ENCODE measurements around the gene COQ4.

Gene COQ4

GRCh38 chr9:128340691-128341434 is 18.2 kb downstream of the COQ4 start:
- DNase-seq (ENCODE audit: low read depth in 2 of 2) = no peak

GRCh38 chr9:128341435-128341849 is 18.8 kb downstream of the COQ4 start:
- peak in 1 of 2 donors; percentile 26 for DNase-seq (ENCODE audit: low read depth in 2 of 2)

- DNase-seq (ENCODE audit: low read depth in 2 of 2) = no peak
Measured at GRCh38 chr9:128342971-128343680, 20.5 kb downstream of the COQ4 start.

- no peak for DNase-seq (ENCODE audit: low read depth in 2 of 2)
Measured at GRCh38 chr9:128343855-128344254, 21.2 kb downstream of the COQ4 start.

- DNase-seq (ENCODE audit: low read depth in 2 of 2) = no peak
Measured at GRCh38 chr9:128344931-128345605, 22.4 kb downstream of the COQ4 start.

GRCh38 chr9:128349125-128349524 is 26.5 kb downstream of the COQ4 start:
- DNase-seq (ENCODE audit: low read depth in 2 of 2) = no peak

- DNase-seq (ENCODE audit: low read depth in 2 of 2) = no peak
Measured at GRCh38 chr9:128349772-128350171, 27.1 kb downstream of the COQ4 start.

GRCh38 chr9:128355451-128355850 is 32.8 kb downstream of the COQ4 start:
- no peak for DNase-seq (ENCODE audit: low read depth in 2 of 2)

GRCh38 chr9:128358090-128358489 is 35.5 kb downstream of the COQ4 start:
- no peak for DNase-seq (ENCODE audit: low read depth in 2 of 2)

GRCh38 chr9:128358861-128359260 is 36.2 kb downstream of the COQ4 start:
- DNase-seq (ENCODE audit: low read depth in 2 of 2) = no peak

GRCh38 chr9:128360826-128361225 is 38.2 kb downstream of the COQ4 start:
- no peak for DNase-seq (ENCODE audit: low read depth in 2 of 2)

GRCh38 chr9:128361296-128361985 is 38.8 kb downstream of the COQ4 start:
- DNase-seq (ENCODE audit: low read depth in 2 of 2) = no peak

GRCh38 chr9:128361986-128362646 is 39.5 kb downstream of the COQ4 start:
- DNase-seq (ENCODE audit: low read depth in 2 of 2) = peak in 1 of 2 donors; percentile 24

- DNase-seq (ENCODE audit: low read depth in 2 of 2) = no peak
Measured at GRCh38 chr9:128362774-128363173, 40.1 kb downstream of the COQ4 start.

GRCh38 chr9:128365525-128365924 is 42.9 kb downstream of the COQ4 start:
- DNase-seq (ENCODE audit: low read depth in 2 of 2) = no peak

GRCh38 chr9:128369024-128369706 is 46.5 kb downstream of the COQ4 start:
- no peak for DNase-seq (ENCODE audit: low read depth in 2 of 2)

GRCh38 chr9:128370367-128370751 is 47.7 kb downstream of the COQ4 start:
- no peak for DNase-seq (ENCODE audit: low read depth in 2 of 2)

GRCh38 chr9:128370752-128371629 is 48.4 kb downstream of the COQ4 start, which contains the start of gene URM1:
TSS of gene URM1 (plus strand) at chr9:128371374. CDS start at chr9:128371381, 7 bp downstream.
- peak; percentile 80 to 86 for DNase-seq (ENCODE audit: low read depth in 2 of 2)

GRCh38 chr9:128371630-128372117 is 49.0 kb downstream of the COQ4 start:
- no peak for DNase-seq (ENCODE audit: low read depth in 2 of 2)

- DNase-seq (ENCODE audit: low read depth in 2 of 2) = no peak
Measured at GRCh38 chr9:128372188-128372641, 49.6 kb downstream of the COQ4 start.

Data from stimulated activated CD4-positive, alpha-beta T cell treated with anti-CD3 and anti-CD28 coated beads, Interleukin-1b, Interleukin-23, amount 100 ng/mL, for 1 hour (primary cell).